ENCODE data around the gene ANKRD44. TPM values are rescaled to one million over a fixed set of nuclear protein-coding genes. Genes with fewer than 3 reads are reported as not detected.

ANKRD44 gene
- total RNA-seq, 2 donors from 2014 or later: 57.8 to 93.4 TPM

DNA sequence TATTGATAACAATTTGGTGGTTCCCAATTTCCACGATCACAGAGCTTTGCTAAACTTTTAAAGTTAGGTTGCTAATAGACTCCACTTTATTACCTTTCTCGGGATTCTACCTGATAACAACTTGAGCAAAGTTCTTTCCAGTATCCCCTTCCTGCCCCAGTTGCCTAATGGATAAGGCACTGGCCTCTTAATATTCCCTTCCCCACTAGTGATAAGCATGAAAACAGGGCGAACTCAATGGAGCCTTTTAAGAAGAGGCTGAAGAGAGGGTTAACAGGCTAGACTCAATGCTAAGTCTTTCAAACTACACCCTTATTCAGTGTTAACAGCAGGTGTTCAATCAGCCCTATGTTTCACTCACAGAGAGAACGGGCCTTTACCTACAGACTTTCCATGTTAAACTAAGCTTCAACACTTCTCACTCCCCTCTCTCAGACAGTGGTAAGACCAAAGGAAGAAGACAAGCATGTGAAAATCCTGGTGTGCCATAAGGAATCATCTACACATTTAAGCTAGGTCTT is 75.8 kb downstream of the ANKRD44 start:
- Histone ChIP-seq H3K9me3 (no peaks in the 10 kb centered on the region), H3K36me3 (no peaks in the 10 kb centered on the region), H3K4me3 (no peak overlapping the region), H3K27ac (no peak overlapping the region), H3K4me1 (ENCODE audit: control insufficient read depth in 1 of 2, low read depth in 2 of 2) (peaks cover 2 to 19% of the 10 kb centered on the region in 2 donors), H3K27me3 (replicated peaks; ENCODE audit: insufficient read depth) (no peaks in the 10 kb centered on the region)
- ATAC-seq (ENCODE audit: insufficient number of reproducible peaks, low FRiP score, low read depth) (no peak), DNase-seq (ENCODE audit: low spot score) (no peak)
- TF ChIP-seq, protein P1, sequence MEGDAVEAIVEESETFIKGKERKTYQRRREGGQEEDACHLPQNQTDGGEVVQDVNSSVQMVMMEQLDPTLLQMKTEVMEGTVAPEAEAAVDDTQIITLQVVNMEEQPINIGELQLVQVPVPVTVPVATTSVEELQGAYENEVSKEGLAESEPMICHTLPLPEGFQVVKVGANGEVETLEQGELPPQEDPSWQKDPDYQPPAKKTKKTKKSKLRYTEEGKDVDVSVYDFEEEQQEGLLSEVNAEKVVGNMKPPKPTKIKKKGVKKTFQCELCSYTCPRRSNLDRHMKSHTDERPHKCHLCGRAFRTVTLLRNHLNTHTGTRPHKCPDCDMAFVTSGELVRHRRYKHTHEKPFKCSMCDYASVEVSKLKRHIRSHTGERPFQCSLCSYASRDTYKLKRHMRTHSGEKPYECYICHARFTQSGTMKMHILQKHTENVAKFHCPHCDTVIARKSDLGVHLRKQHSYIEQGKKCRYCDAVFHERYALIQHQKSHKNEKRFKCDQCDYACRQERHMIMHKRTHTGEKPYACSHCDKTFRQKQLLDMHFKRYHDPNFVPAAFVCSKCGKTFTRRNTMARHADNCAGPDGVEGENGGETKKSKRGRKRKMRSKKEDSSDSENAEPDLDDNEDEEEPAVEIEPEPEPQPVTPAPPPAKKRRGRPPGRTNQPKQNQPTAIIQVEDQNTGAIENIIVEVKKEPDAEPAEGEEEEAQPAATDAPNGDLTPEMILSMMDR (IDR thresholded peaks at IDR 0.05): no peak

DNA sequence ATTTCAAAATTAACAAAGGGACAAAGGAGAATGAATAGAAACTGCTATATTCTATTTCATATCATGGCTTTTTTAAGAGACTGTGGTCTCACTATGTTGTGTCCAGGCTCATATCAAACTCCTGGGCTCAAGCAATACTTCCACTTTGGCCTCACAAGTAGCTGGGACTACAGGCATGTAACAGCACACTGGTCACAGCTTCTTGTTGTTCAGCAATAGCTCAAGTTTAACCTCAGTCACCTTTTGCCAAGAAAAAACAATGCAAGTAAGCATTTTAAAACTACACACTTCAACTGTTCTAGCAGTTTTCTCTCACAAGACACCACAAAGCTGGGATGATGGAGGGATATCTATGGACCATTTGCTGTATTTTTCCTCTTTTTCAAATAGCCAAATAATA is 77.1 kb downstream of the ANKRD44 start:
- Histone ChIP-seq H3K27ac (no peak overlapping the region), H3K36me3 (no peaks in the 10 kb centered on the region), H3K4me1 (ENCODE audit: control insufficient read depth in 1 of 2, low read depth in 2 of 2) (peaks cover 4 to 17% of the 10 kb centered on the region in 2 donors), H3K4me3 (no peak overlapping the region), H3K27me3 (replicated peaks; ENCODE audit: insufficient read depth) (no peaks in the 10 kb centered on the region), H3K9me3 (no peaks in the 10 kb centered on the region)
- ATAC-seq (ENCODE audit: insufficient number of reproducible peaks, low FRiP score, low read depth): no peak
- TF ChIP-seq, protein P1 (IDR thresholded peaks at IDR 0.05): no peak
- no peak for DNase-seq (ENCODE audit: low spot score)

DNA sequence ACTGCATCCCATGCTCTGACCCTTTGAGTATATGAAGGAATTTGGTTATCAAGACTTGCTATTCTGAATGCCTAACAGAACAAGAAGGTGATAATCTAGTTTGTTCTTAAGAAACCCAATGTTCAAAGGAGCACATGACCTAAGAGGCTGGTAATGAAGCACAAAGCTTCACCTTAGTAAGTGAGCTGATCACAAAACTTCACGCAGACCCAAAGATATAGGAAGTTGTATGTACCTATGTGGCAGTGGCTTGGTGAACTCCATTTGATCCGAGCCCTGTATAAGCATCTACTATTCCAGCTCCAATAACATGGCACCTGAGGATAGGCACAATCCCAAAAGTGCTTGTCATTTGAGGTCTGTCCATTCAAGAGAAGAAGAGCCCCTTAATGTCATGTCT is 78.6 kb downstream of the ANKRD44 start:
- Histone ChIP-seq H3K27ac (no peak overlapping the region), H3K27me3 (replicated peaks; ENCODE audit: insufficient read depth) (no peaks in the 10 kb centered on the region), H3K4me1 (ENCODE audit: control insufficient read depth in 1 of 2, low read depth in 2 of 2) (peaks cover 4 to 17% of the 10 kb centered on the region in 2 donors), H3K9me3 (no peaks in the 10 kb centered on the region), H3K36me3 (no peaks in the 10 kb centered on the region), H3K4me3 (no peak overlapping the region)
- TF ChIP-seq, protein P1 (IDR thresholded peaks at IDR 0.05): no peak
- DNase-seq (ENCODE audit: low spot score) (no peak), ATAC-seq (ENCODE audit: insufficient number of reproducible peaks, low FRiP score, low read depth) (no peak)

DNA sequence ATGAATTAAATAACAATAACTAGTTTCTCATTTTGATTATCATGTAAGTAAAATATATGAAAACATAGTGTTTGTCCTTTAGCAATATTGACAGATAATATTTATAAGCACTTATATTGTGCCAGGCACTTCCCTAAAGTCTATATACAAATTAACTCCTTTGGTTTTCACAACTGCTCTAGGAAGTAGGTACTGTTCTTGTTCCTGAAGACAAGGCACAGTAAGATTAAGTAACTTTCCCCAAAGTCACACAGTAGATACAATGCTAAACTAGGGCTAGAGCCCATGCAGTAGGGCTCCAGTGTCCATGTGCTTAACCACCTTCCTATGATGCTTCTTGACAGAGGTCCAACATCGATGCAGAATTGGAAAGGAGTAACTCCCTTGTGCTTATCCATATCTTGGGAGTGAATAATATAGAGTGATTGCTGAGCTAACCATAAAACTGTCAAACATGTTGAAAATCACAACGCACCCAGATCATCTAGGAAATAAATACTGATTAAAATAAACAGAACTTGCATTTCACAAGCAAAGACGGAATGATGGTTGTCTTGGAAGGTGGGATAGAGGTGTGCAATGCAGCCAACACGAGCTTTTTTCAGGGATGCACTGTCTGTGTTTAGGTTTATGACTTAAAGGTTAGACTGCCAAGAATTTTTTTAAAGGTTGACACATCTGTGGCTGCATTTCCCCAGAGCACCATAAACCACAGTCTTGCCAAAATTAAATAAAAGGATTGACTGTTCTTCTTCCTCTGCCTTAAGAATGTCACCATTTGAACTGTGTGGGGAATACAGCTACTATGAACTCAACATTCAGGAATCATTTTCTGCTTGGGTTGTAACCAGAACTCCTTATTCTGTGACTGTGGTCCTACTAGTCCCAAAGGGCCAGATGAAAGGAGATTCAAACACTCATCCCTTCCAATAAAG is 80.8 kb downstream of the ANKRD44 start:
- ATAC-seq (ENCODE audit: insufficient number of reproducible peaks, low FRiP score, low read depth): no peak

DNA sequence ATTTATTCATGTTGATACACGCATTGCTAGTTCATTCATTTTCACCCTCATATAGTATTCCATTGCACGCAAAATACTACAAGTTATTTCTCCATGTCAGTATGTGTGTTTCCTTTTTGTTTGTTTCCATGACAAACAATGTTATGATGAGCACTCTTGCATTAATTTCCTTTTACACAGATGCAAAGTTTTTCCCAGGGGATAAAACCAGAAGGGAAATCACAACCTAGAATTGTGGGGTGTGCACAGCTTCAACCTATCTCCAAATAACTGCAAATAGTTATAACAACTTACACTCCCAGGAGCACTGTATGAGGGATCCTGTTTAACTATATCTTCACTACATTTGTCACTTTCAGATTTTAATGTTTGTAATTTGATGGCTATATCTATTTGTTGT is 87.1 kb downstream of the ANKRD44 start:
- Histone ChIP-seq H3K4me1 (ENCODE audit: control insufficient read depth in 1 of 2, low read depth in 2 of 2) (peaks cover 5 to 18% of the 10 kb centered on the region in 2 donors), H3K36me3 (no peaks in the 10 kb centered on the region), H3K4me3 (no peak overlapping the region), H3K9me3 (no peaks in the 10 kb centered on the region), H3K27ac (no peak overlapping the region), H3K27me3 (replicated peaks; ENCODE audit: insufficient read depth) (no peaks in the 10 kb centered on the region)
- DNase-seq (ENCODE audit: low spot score) (no peak), ATAC-seq (ENCODE audit: insufficient number of reproducible peaks, low FRiP score, low read depth) (no peak)
- TF ChIP-seq, protein P1 (IDR thresholded peaks at IDR 0.05): no peak

More for the DNA sequence above, 80.8 kb downstream of the ANKRD44 start:
- no peaks in the 10 kb centered on the region for H3K27me3 ChIP-seq (replicated peaks; ENCODE audit: insufficient read depth)
- no peaks in the 10 kb centered on the region for H3K9me3 ChIP-seq
- peaks cover 9 to 30% of the 10 kb centered on the region in 2 donors for H3K4me1 ChIP-seq (ENCODE audit: control insufficient read depth in 1 of 2, low read depth in 2 of 2)
- no peak overlapping the region for H3K27ac ChIP-seq
- TF ChIP-seq, protein P1 (IDR thresholded peaks at IDR 0.05): no peak
- H3K4me3 ChIP-seq: no peak overlapping the region
- no peak for DNase-seq (ENCODE audit: low spot score)
- H3K36me3 ChIP-seq: no peaks in the 10 kb centered on the region
